Pons (tissue), 1 donor: Measurements from ENCODE around the gene PHC2.

ENCODE experiments used
- DNase-seq: peaks from one replicate; pipeline ENCODE4 v3.0.0-alpha.2; 2016; ENCODE audit warnings: low spot score

Gene PHC2

GRCh38 chr1:33430692-33431593 lies at the start of gene PHC2:
PHC2 (minus strand) TSS chr1:33431095; CDS start chr1:33375539, 55,556 bp downstream.
- DNase-seq = peak; percentile 98

DNA sequence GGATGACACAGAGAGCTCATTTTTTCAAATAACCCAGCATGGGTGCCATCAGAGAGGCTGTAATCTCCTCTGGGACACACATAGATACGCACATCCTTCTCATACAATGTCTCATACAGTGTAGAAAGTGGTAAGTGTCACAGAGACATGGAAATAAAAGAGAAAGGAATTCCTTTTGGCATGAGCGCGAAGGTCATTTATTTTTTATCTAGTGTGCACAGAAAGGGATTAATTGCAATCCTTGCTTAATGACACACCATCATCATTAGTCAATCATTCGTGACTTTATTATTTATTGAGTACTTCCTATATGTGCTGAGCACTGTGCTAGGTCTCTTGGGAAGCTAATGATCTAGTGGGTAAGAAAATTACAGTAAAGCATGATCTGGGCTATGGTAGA lies 46.6 kb upstream of the PHC2 start:
- no peak for DNase-seq

DNA sequence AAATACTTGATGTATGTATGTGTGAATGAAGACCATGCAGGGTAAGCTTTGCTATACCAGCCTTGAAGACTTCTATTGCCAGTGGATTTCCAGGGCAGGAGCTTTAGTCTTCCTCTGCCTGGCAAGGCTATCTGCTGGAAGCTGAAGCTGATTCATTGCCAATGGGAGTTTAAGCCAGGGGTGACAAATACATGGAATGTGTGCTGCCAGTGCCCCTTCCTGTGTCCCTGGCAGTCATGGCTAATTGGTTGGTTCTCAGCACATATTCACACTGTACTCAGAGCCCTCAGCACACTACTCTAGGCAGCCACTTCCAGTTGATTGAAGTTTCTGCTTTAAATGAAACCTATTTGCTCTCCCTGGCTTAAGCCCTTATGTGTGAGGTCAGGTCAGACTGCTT lies 43.0 kb upstream of the PHC2 start:
- DNase-seq = no peak

DNA sequence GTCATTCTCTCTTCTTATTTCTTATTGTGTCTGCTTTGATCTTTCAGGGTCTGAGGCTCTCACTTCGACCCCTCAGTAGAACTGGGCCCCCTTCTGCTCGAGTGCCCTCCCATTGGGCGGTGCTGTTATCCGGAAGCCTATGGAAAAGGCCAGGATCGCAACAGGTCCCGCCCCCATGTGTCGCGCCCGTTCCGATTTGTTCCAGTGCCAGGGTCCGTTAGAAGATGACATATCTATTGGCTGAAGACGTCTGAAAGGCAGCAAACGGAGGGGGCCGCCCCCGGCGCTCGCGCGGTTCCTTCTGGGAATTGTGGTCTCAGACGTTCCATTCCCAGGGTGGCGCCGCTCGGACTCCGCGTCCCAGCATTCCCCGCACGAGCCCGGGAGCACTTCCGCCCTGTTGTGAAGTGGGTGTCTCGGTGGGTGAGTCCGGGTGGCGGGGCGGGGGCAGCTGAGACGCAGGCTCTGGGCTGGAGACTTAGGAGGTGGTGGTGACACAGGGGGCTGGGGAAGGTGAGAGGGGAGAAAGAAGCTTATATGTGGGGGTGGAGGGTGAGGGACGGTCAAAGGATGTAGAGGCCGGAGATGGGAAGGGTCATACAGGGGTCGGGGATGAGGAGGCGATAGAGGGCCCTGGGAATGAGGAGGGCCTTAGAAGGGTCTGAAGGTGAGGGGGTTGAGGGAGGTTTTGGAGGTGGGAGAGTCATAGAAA lies 41.5 kb upstream of the PHC2 start, which contains the start of gene ZSCAN20:
ZSCAN20 (plus strand) TSS at position 377 of the 712 bp plus-strand sequence. CDS start 6,644 bp downstream, outside the sequence.
- peak; percentile 98 for DNase-seq

GRCh38 chr1:33471416-33471815 lies 40.5 kb upstream of the PHC2 start:
- DNase-seq = no peak

DNA sequence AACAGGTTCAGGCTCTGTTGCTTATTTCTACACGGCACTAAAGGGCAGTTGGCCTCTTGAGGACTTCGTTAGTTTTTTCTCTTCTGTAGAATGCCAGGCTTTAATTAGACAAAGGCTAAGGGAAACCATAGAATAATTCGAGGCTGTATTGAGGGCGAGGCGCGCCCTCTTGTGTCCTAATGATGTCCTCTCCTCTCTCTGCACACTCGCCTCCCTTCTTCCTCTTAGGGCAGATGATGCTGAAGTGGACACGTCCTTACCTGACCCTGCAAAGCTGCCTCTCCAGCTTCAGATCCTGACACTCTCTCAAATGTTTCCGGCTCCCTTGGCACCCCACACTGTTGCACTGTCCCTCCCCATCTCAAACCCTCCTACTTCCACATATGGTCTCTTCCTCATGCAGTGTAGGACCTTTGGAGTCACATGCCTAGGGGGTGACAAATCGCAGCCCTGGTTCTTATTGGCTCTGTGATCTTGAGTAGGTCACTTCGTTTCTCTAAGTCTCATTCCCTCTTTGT lies 39.7 kb upstream of the PHC2 start:
- DNase-seq = peak; percentile 97

- no peak for DNase-seq
These were observed 38.8 kb upstream of the PHC2 start for GRCh38 chr1:33469691-33470090.

DNA sequence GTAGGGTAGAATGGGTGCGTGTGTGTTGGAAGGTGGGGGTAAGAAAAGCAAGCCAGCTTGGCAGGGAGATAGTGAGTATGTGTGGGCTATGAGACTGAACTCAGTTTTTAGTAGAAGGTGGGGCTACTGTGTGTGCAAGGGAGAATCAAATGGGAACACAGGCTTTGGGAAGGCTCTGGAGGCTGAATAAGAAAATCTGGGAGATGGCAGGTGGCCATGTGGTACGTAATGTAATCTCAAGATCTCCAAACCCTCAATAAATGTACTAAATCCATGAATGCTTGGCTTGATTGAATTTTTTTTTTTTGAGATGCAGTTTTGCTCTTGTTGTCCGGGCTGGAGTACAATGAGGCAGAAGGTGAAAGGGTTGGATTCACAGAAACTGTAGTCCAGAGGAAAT lies 38.1 kb upstream of the PHC2 start:
- no peak for DNase-seq

DNA sequence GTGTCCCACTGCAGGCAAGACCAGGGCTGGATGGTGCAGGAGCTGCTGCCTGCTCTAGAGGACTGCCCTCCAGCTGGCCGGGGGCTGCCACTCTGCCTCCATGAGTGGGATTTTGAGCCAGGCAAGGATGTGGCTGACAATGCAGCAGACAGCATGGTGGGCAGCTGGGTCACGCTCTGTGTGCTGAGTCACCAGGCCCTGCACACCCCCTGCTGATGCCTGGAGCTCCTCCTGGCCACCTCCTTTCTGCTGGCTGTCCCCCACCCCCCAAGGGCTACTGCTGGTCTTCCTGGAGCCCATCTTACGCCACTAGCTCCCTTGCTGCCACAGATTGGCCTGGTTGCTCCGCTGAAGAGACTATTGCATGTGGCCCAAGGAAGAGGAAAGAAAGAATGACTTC lies 37.6 kb upstream of the PHC2 start:
- no peak for DNase-seq

DNA sequence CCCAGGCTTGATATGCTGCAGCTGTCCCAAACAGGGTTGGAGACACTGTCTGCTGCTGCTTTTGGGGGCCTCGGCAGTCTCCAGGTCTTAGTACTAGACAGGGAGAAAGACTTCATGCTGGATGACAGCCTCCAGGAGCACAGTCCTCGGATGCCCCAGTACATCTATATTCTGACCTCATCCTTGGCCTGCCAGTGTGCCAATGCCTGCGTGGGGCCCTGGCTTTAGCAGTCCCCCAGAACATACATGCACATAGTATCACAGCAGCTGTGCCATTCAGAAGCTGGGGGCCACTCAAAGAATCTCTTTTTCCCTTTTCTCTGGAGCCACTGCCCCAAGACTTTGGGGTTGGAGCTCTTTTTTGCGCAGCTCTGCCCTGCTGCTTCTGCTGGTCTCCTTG lies 37.1 kb upstream of the PHC2 start:
- DNase-seq = no peak

GRCh38 chr1:33466159-33466558 lies 35.3 kb upstream of the PHC2 start:
- DNase-seq = peak; percentile 36

- DNase-seq = no peak
These were observed 34.4 kb upstream of the PHC2 start for GRCh38 chr1:33465316-33465715.

DNA sequence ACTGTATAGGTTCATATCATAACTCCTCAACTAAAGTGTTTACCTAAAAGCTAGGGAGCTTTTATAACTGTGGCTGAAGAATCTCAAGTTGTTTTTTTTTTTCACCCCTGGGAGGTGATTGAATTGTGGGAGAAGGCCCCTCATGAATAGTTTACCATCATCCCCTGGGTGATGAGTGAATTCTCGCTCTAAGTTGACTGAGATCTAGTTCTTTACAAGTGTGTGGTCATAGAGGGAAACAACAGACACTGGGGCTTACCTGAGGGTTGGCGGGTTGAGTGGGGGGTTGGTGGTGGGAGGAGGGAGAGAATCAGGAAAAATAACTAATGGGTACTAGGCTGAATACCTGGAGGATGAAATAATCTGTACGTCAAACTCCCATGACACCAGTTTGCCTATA lies 33.7 kb upstream of the PHC2 start:
- DNase-seq = no peak

- no peak for DNase-seq
These were observed 31.7 kb upstream of the PHC2 start for GRCh38 chr1:33462405-33463164.

DNA sequence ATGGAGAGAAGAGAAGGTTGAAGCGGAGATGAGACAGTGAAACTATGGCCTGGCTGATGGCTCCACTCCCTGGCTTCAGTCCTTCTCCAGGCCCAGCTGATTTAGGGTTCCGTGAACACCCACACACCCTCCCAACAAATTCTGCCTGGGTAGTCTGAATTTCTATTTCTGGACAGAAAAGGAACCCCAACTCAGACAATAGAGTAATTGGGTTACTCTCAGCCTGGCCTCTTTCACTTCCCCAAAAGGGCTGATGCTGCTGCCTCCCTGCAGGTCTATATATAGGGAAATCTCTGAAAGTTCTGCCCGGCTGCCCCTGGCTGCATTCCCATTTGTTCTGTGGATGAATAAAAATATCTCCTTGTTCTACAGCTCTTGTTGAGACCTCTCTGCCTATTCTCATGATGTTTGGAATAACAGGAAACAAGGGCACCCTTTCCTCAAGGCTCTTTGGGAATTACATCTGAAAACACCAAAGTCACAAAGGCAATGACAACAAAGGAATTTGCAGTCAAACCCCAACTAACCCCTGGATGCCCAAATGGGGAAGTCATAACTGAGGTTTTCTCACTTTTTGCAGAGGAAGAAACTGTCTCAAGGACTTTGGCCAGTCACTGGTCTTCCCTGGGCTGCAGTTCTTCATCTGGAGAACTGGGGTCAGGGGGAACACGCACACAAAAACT lies 30.2 kb upstream of the PHC2 start:
- DNase-seq = peak; percentile 83

GRCh38 chr1:33460144-33460543 lies 29.2 kb upstream of the PHC2 start:
- peak; percentile 24 for DNase-seq

DNA sequence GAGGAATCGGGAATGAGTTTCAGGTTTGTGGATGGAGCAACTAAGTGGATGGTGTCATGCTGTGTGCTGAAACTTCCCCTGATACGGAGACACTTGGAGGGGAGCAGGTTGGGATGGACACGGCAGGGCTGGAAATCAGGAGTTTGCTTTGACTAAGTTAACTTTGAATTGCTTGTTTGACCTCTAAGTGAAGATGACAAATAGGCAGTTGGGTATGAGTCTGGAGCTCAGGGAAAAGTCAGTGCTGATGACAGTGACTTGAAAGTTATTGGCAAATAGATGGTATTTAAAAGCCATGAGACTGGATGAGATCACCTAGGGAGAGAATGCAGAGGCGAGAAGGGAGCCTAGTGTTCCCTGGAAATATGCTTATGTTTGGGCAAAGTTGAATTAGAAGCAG lies 28.8 kb upstream of the PHC2 start:
- DNase-seq = no peak

DNA sequence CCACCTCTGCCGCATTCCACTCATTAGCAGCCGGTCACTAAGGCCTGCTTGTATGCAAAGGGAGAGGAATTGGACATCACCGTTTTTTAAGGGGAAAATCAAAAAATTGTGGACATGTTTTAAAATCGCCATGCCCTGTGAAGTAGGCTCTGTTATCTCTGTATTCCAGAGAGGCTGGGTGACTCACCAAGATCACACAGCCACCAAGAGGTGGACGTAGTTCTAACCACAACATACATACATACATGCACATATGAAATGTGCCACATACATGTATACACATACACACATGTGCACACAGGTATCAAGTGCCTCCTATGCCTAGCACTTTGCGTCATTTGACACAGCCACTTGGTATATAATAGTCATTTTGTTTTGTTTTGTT lies 25.6 kb upstream of the PHC2 start:
- no peak for DNase-seq

- DNase-seq = peak; percentile 88
These were observed 24.9 kb upstream of the PHC2 start for GRCh38 chr1:33455539-33456501.

DNA sequence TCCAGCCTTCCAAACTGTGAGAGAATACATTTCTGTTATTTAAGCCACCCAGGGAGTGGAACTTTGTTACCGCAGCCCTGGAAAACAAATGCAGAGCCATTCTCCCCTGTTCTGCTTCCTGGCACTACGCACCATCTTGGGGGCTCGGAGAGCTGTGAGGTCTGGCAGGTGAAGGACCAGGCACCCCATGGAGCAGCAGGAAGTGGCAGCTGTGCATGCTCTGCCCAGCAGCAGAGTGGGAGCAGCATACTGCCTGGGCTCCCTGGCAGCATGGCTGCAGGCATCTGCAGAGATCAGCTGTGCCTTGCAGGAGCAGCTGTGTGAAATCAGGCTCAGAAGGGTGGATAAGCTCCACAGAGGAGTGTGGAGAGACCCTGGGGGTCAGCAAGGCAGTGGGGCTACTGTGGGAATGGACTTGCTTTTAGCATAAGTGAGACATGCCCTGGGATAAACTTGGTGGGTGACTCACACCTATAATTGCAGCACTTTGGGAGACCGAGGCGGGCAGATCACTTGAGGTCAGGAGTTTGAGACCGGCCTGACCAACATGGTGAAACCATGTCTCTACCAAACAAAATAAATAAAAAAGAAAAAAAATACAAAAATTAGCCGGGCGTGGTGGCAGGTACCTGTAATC lies 23.9 kb upstream of the PHC2 start:
- no peak for DNase-seq
